GM19468 (cell line): Measurements from ENCODE around the gene CCDC27.

Experiments
- ATAC-seq: cut with Tn5 transposase; IDR thresholded peaks from one replicate; pipeline ENCODE4 v1.9.1; 2021; ENCODE audit warnings: mild to moderate bottlenecking, moderate library complexity, moderate number of reproducible peaks; ENCODE audit not compliant: unreplicated experiment; ENCODE audit errors: extremely low read depth

The CCDC27 gene

DNA sequence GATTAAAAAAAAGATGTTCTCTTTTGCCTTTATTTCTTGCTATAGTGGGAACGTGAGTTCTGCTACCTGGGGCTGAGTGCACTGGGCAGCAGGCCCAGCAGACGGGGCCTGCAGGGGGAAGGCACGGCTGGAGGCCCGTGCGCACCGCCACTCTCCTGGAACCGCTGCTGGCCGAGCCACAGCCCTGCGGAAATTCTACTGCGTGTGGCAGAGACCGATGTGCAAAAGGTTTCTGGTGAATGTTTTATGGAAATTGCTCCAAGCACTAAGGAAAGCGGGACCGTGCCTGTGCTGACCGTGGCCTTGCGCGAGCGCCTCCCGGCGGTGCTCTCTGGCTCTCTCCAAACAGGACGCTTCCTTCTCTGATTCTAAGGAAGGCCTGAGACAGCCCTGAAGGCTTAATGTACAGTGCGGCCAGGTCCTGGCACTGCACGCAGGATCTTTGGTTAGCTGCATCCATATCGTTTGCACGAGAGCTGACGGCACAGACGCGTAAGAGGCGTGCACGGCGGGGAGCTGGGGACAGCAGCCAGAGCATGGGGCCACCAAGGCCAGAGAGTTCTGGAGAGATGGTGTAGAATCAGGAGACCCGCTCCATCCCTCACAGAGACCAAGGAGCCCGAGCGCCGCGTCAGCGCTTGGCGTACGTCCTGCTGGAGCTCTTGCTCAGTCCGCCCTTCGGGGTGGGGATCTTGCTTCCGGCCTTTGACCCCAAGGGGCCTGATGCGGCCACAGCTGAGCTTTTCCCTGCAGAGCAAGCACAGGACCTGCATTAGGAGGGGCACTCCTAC, 62.7 kb downstream of the CCDC27 start:
- no peak for ATAC-seq

DNA sequence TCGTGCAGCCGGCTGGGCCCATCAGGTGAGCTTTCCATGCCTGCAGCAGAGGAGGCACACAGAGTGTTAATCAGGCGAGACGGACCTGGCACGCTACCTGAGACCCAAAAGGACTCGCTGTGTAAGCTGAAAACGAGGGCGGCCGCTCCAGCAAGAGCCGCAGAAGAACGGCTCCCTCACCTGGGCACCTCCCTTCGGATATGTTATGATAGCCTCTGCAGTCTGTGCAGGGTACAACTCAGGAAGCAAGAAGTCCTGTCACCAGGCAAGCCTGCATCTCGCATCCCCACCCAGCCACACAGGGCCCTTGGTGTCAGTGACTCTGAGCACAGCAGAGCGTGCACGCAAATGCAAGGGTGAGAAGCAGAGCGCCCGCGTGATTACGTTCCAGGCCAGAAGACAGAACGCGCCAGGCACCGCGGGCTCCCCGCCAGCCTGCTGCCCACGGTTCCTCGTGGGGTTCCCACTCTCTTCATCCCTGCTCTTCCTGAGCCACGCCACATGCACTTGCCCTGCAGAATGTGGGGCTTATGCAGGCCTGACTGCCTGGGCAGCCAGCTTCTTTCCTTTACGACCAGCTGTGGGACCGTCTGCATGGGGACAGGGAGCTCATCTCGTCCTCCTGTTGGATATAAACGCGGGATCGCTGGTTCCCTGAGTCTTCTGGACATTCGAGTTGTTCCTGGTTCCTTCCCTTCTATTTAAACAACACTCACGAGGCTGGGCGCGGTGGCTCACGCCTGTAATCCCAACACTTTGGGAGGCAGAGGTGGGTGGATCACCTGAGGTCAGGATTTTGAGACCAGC, 64.3 kb downstream of the CCDC27 start:
- no peak for ATAC-seq

DNA sequence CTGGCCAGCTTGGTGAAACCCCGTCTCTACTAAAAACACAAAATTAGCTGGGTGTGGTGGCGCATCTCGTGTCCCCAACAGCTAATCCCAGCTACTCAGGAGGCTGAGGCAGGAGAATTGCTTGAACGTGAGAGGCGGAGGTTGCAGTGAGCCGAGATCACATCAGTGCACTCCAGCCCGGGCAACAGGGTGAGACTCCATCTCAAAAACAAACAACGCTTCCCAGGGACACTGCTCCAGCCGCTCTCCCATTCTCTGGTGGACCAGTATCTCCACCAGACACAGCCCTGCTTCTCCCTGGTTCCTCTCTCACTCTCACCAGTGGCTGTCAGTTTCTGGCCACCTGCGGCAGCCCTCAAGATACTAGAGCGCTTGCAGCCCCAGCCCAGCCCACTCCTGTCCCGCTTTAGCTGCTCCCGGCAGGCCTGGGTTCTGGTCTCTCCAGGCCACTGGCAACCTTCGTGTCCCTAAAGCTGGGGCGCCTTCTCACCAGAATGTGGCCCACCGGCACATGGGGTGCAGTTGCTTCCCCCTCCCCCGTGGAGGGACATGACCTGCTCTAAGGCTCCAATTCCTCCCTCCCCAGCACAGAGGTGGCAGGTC, 65.0 kb downstream of the CCDC27 start:
- no peak for ATAC-seq

DNA sequence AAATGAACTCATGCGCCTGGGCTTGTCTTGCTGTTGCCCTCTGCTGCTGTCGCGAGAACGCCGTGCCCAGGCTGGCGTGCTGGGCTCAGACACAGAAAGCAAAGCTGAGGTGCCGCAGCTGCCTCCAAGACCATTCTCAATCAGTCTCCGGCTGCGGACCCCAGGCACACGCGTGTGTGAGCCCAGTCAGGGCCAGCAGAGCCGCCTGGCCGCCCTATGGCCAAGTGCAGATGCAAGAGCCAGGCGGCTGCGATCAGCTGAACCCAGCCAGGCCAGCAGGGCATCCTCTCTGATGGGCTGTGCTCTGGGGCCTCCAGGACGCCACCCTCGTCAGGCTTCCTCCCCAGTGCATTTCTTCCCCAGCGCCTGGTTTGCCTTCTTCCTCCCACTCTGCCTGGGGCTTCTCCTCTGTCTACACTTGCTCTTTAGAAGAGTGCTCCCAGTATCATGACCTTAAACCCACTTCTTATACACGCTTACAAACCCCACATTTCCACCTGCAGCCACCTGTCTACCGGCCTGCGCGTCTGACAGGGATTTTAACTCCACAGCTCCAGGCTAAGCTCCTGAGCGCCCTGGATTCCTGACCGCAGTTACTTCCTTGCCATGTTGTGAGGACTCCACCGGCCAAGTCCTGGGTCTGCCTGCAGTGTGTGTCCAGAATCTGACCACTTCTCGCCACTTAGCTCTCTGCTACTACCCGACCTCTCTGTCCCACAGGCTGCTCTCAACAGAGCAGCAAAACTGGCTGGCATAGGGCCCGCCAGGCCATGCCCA, 65.8 kb downstream of the CCDC27 start:
- no peak for ATAC-seq

DNA sequence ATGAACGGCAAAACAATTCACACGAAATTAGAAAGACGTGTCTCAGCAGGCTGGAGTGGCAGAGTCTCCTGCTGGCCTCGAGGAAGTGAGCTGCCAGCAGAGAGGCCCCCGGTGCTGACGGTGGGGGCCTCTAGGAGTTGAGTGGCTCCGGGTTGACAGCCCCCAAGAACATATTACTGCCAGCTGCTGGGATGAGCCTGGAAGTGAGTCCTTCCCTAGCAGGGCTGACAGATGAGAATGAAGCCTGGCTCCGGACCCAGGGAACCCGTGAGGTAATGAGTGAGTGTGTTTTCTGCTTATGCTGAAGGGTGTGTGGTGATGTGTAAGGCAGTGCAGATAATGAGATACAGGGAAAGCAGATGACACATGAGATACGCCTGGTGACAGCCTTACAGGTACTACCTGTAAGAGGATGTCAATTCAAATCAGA, 67.5 kb downstream of the CCDC27 start:
- no peak for ATAC-seq

DNA sequence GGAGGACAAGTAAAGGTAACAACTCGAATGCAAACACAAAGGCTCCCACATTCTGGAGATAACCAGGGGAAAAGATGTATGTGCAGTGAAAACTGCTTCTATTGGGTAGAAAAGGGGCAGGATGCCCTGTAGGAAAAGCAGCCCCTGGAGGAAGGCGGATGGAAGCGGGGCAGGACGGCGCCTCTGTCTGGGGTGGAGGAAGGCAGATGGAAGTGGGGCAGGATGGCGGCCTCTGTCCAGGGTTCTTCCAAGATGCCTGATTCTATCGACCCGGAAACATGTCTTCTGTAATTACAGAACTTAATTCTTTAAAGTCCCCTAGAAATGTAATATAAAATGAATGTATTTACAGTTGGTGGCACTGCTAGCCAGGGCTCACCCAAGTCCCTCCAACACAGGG, 68.1 kb downstream of the CCDC27 start:
- ATAC-seq, result no peak

DNA sequence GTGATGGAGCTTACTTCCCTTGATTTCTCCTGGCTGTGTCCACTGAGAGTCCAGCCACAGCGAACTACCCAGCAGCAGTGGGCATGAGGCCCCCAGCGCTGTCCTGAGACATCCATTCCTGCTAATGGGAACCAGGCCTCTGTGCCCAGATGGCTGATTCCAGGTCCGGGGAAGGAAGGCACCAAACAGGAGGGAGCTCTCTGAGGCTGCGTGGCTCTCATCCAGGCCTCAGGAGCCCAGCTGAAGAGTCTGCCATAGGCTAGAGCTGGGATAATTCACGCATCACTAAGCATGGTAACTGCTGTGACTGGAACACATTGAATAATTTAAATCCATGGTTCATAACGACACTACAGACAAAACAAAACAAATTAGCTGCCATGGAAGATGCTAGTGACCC, 68.8 kb downstream of the CCDC27 start:
- no peak for ATAC-seq
